GM23248 (cell line): ENCODE results near the gene ZNF580. TPM values are rescaled to one million over a fixed set of nuclear protein-coding genes. Genes with fewer than 3 reads are reported as not detected.
A peak's percentile ranks its signal among the peaks of the same experiment; 100 is the strongest.

ENCODE experiments used
- DNase-seq: peaks from one replicate; pipeline ENCODE4 v3.0.0-alpha.2; 2015
- H2AFZ ChIP-seq: fragments of 200-600 bp; sonication (generic); 2 replicates; pipeline ENCODE4 v1.6.1; 2016; ENCODE audit warnings: antibody characterized with exemption
- H3F3A ChIP-seq: fragments of 200-600 bp; sonication (generic); 2 replicates; pipeline ENCODE4 v1.6.1; 2016; ENCODE audit warnings: mild to moderate bottlenecking, antibody characterized with exemption, mixed run types; ENCODE audit not compliant: insufficient read depth
- H3K27ac ChIP-seq: fragments of 200-600 bp; sonication (generic); 2 replicates; pipeline ENCODE4 v1.5.1; 2016; ENCODE audit warnings: mild to moderate bottlenecking
- H3K27me3 ChIP-seq: fragments of 200-600 bp; sonication (generic); replicated peaks from 2 replicates; pipeline ENCODE4 v1.6.1; 2016; ENCODE audit warnings: mild to moderate bottlenecking; ENCODE audit not compliant: insufficient read depth
- H3K36me3 ChIP-seq: fragments of 200-600 bp; sonication (generic); 2 replicates; pipeline ENCODE4 v1.6.1; 2016; ENCODE audit warnings: low read depth, mild to moderate bottlenecking
- H3K4me1 ChIP-seq: fragments of 200-600 bp; sonication (generic); 2 replicates; pipeline ENCODE4 v1.6.1; 2016; ENCODE audit warnings: mild to moderate bottlenecking; ENCODE audit not compliant: insufficient read depth
- H3K4me2 ChIP-seq: fragments of 200-600 bp; sonication (generic); one replicate; pipeline ENCODE4 v1.6.1; 2016; ENCODE audit warnings: mild to moderate bottlenecking; ENCODE audit not compliant: unreplicated experiment
- H3K4me3 ChIP-seq: fragments of 200-600 bp; sonication (generic); 2 replicates; pipeline ENCODE4 v1.5.1; 2016; ENCODE audit warnings: mild to moderate bottlenecking
- H3K79me2 ChIP-seq: fragments of 200-600 bp; sonication (generic); 2 replicates; pipeline ENCODE4 v1.6.1; 2016; ENCODE audit warnings: mild to moderate bottlenecking; ENCODE audit not compliant: insufficient read depth
- H3K9ac ChIP-seq: fragments of 200-600 bp; sonication (generic); 2 replicates; pipeline ENCODE4 v1.6.1; 2016; ENCODE audit warnings: mild to moderate bottlenecking
- H3K9me2 ChIP-seq: fragments of 200-600 bp; sonication (generic); 2 replicates; pipeline ENCODE4 v1.6.1; 2016; ENCODE audit warnings: mixed run types, mild to moderate bottlenecking, moderate library complexity; ENCODE audit not compliant: insufficient read depth
- H3K9me3 ChIP-seq: fragments of 200-600 bp; sonication (generic); one replicate; pipeline ENCODE4 v1.6.1; 2017; ENCODE audit warnings: low read depth
- H4K20me1 ChIP-seq: fragments of 200-600 bp; sonication (generic); 2 replicates; pipeline ENCODE4 v1.6.0; 2016; ENCODE audit not compliant: insufficient read depth
- EZH2 ChIP-seq: fragments of 200-600 bp; sonication (generic); IDR thresholded peaks from 2 replicates; pipeline ENCODE4 v1.6.1; 2018; ENCODE audit warnings: antibody characterized with exemption, mild to moderate bottlenecking; ENCODE audit not compliant: insufficient read depth, poor library complexity, severe bottlenecking
- EZH2phosphoT487 ChIP-seq: fragments of 200-600 bp; sonication (generic); IDR thresholded peaks from 2 replicates; pipeline ENCODE4 v1.6.1; 2018; ENCODE audit warnings: antibody characterized with exemption, moderate library complexity, mild to moderate bottlenecking, low read depth; ENCODE audit not compliant: insufficient read depth
- WGBS, 2 experiments: methylation state at CpG; one replicate each; pipeline ENCODE4 v1.1.6; 2015 to 2017; ENCODE audit warnings: low lambda C conversion rate in 2 of 2, low coverage in 1 of 2; ENCODE audit errors: missing lambda C conversion rate in 2 of 2; 5-methylcytosine and 5-hydroxymethylcytosine counted together
- in situ Hi-C: fragments of 300-500 bp; cut with MboI; formaldehyde crosslinking; loops from 2 replicates; pipeline ENCODE4 v1.15.0; 2020
- polyA plus RNA-seq: library from polyadenylated mRNA; unstranded; fragments of >200 nt; fragmentation: Nextera tagmentation; extraction: Ambion mirVana; gene quantifications from 2 replicates; pipeline ENCODE4 v1.2.1, GENCODE V29; 2016
- total RNA-seq: library from RNA; depleted of rRNA; stranded (reverse); fragments of >200 nt; shearing (Covaris generic); gene quantifications from 2 replicates; pipeline ENCODE4 v1.2.3, GENCODE V29; 2014

The ZNF580 gene
- total and polyA plus RNA-seq, 2 experiments from 2014 or later: 11.7 to 44.0 TPM

- no peak overlapping the region for H3K9ac ChIP-seq
- DNase-seq: no peak
- 0 out of 2 replicates have a peak, but pooled peaks cover 8% of the 10 kb centered on the region for H3K79me2 ChIP-seq
- peaks cover 13% of the 10 kb centered on the region; the same call in 1 of the 2 replicates for H3F3A ChIP-seq
- no peaks in the 10 kb centered on the region for H4K20me1 ChIP-seq
- H3K4me3 ChIP-seq: peak overlapping the region; percentile 80; the same call in 1 of the 2 replicates
- in situ Hi-C loops: no loop called here
- H3K27ac ChIP-seq: no peak overlapping the region
- no peaks in the 10 kb centered on the region for H3K36me3 ChIP-seq
- H3K27me3 ChIP-seq: no peaks in the 10 kb centered on the region
- H3K9me2 ChIP-seq: no peaks in the 10 kb centered on the region
- H2AFZ ChIP-seq: no peak overlapping the region
- no peaks in the 10 kb centered on the region for H3K9me3 ChIP-seq
- peak overlapping the region; percentile 5 for H3K4me2 ChIP-seq
- TF ChIP-seq EZH2phosphoT487: no peak
- no peak for TF ChIP-seq EZH2
- no peaks in the 10 kb centered on the region for H3K4me1 ChIP-seq
- 69 to 73% methylated on average over 7 of the region's 7 CpGs for WGBS, 2 experiments
Observed at GRCh38 chr19:55623561-55623960, 17.2 kb upstream of the ZNF580 start.

- 2 to 3% methylated on average over 46 to 56 of the region's 56 CpGs for WGBS, 2 experiments
Observed at GRCh38 chr19:55624109-55625003, 16.4 kb upstream of the ZNF580 start, which contains the start of gene ZNF784. TSS of gene ZNF784 (minus strand) at chr19:55624566. CDS start at chr19:55624561, 5 bp downstream.

GRCh38 chr19:55625004-55625326, 15.8 kb upstream of the ZNF580 start:
- Histone ChIP-seq H2AFZ (peak overlapping the region; percentile 88), H3K4me2 (peak overlapping the region; percentile 86), H3K9me3 (no peaks in the 10 kb centered on the region), H3K9ac (peak overlapping the region; percentile 88), H3K9me2 (no peaks in the 10 kb centered on the region), H3F3A (peaks cover 5% of the 10 kb centered on the region; the same call in 1 of the 2 replicates), H3K4me1 (no peaks in the 10 kb centered on the region), H3K4me3 (peak overlapping the region; percentile 80), H3K27me3 (no peaks in the 10 kb centered on the region), H3K79me2 (0 out of 2 replicates have a peak, but pooled peaks cover 8% of the 10 kb centered on the region), H3K36me3 (no peaks in the 10 kb centered on the region), H4K20me1 (no peaks in the 10 kb centered on the region), H3K27ac (peak overlapping the region; percentile 86)
- in situ Hi-C loops: loop anchor here (25.0 kb wide), 1 partner anchor 488 kb away; the partner anchor contains the start of gene TNNT1
- DNase-seq: no peak
- no peak for TF ChIP-seq EZH2
- TF ChIP-seq EZH2phosphoT487: no peak
- WGBS, 2 experiments: 40 to 45% methylated on average over 11 of the region's 11 CpGs

More at GRCh38 chr19:55624109-55625003, 16.4 kb upstream of the ZNF580 start, which contains the start of gene ZNF784:
- Histone ChIP-seq H3K4me2 (peak within 1 kb of the TSS; percentile 86), H2AFZ (peak within 1 kb of the TSS; percentile 88), H3F3A (peaks cover 10% of the 10 kb centered on the region; the same call in 1 of the 2 replicates), H3K4me3 (peak within 1 kb of the TSS; percentile 80), H3K9me3 (no peaks in the 10 kb centered on the region), H3K4me1 (no peaks in the 10 kb centered on the region), H3K9ac (peak within 1 kb of the TSS; percentile 88), H3K79me2 (0 out of 2 replicates have a peak, but pooled peaks cover 8% of the 10 kb centered on the region), H3K36me3 (no peaks in the 10 kb centered on the region), H3K9me2 (no peaks in the 10 kb centered on the region), H3K27ac (peak within 1 kb of the TSS; percentile 86), H4K20me1 (no peaks in the 10 kb centered on the region), H3K27me3 (no peaks in the 10 kb centered on the region)
- in situ Hi-C loops: loop anchor here (25.0 kb wide), 1 partner anchor 487 kb away; the partner anchor contains the start of gene TNNT1
- TF ChIP-seq EZH2phosphoT487 (no peak), EZH2 (no peak)
- DNase-seq: peak; percentile 99

- Histone ChIP-seq H3K4me1 (no peaks in the 10 kb centered on the region), H3K9me2 (no peaks in the 10 kb centered on the region), H3K4me3 (no peak overlapping the region), H3K79me2 (0 out of 2 replicates have a peak, but pooled peaks cover 8% of the 10 kb centered on the region), H3K27ac (no peak overlapping the region), H3K9me3 (no peaks in the 10 kb centered on the region), H3K4me2 (no peak overlapping the region), H3K27me3 (no peaks in the 10 kb centered on the region), H3K9ac (no peak overlapping the region), H3F3A (peaks cover 5% of the 10 kb centered on the region; the same call in 1 of the 2 replicates), H3K36me3 (no peaks in the 10 kb centered on the region), H2AFZ (no peak overlapping the region), H4K20me1 (no peaks in the 10 kb centered on the region)
- TF ChIP-seq EZH2phosphoT487: no peak
- in situ Hi-C loops: loop anchor here (25.0 kb wide), 1 partner anchor 489 kb away; the partner anchor contains the start of gene TNNT1
- WGBS, 2 experiments: 87 to 88% methylated on average over 11 of the region's 11 CpGs
- DNase-seq: no peak
Observed at GRCh38 chr19:55626350-55626749, 14.5 kb upstream of the ZNF580 start.
